Testis (tissue), 2 donors: Measurements from ENCODE around the gene EPB41L4A.

ENCODE experiments used
- POLR2A ChIP-seq: fragments of 450-650 bp; IDR thresholded peaks from one replicate; pipeline ENCODE4 v1.6.1; 2017; ENCODE audit warnings: antibody characterized with exemption, mild to moderate bottlenecking, moderate library complexity
- TF ChIP-seq, protein P1 (sequence below), 3 experiments: fragments of 450-650 bp in 2 of 3; fragments of 200-600 bp in 1 of 3; sonication (generic) in 1 of 3; IDR thresholded peaks; one replicate each; pipeline ENCODE4 v1.5.1; 2016 to 2019; ENCODE audit warnings: antibody characterized with exemption in 3 of 3, mild to moderate bottlenecking in 2 of 3, moderate library complexity in 1 of 3

- TF ChIP-seq, protein P1, sequence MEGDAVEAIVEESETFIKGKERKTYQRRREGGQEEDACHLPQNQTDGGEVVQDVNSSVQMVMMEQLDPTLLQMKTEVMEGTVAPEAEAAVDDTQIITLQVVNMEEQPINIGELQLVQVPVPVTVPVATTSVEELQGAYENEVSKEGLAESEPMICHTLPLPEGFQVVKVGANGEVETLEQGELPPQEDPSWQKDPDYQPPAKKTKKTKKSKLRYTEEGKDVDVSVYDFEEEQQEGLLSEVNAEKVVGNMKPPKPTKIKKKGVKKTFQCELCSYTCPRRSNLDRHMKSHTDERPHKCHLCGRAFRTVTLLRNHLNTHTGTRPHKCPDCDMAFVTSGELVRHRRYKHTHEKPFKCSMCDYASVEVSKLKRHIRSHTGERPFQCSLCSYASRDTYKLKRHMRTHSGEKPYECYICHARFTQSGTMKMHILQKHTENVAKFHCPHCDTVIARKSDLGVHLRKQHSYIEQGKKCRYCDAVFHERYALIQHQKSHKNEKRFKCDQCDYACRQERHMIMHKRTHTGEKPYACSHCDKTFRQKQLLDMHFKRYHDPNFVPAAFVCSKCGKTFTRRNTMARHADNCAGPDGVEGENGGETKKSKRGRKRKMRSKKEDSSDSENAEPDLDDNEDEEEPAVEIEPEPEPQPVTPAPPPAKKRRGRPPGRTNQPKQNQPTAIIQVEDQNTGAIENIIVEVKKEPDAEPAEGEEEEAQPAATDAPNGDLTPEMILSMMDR (IDR thresholded peaks at IDR 0.05): no peak
- TF ChIP-seq POLR2A: no peak
These were observed 95.9 kb downstream of the EPB41L4A start for GRCh38 chr5:112323166-112323565.
